CD4-positive, CD25-positive, alpha-beta regulatory T cell (primary cell): ENCODE measurements around the gene CD300LG. TPM values are rescaled to one million over a fixed set of nuclear protein-coding genes. Genes with fewer than 3 reads are reported as not detected.
A peak's percentile ranks its signal among the peaks of the same experiment; 100 is the strongest.
"Not testable (repeated sequence)": the region's sequence is repeated elsewhere in the genome, so short reads cannot be mapped to it uniquely, and the experiment has no call there.

ENCODE experiments used
- ATAC-seq, 2 donors: fragments of 150-1000 bp; cut with Tn5 transposase; one replicate each; pipeline ENCODE4 v1.10.0; 2021; ENCODE audit warnings: low read depth in 2 of 2, moderate number of reproducible peaks in 2 of 2, moderate library complexity in 1 of 2
- DNase-seq, 3 donors: peaks; one replicate each; pipeline versions ENCODE4 v3.0.0 to v3.0.0-alpha.2; 2012 to 2022; ENCODE audit warnings: mixed read lengths in 1 of 3
- H3K27ac ChIP-seq: one replicate; pipeline ENCODE4 v1.7.0; 2013; ENCODE audit warnings: mild to moderate bottlenecking, low read length; ENCODE audit not compliant: insufficient read depth, poor library complexity, severe bottlenecking
- H3K27me3 ChIP-seq: one replicate; pipeline ENCODE4 v1.7.0; 2013; ENCODE audit warnings: low read length; ENCODE audit not compliant: control insufficient read depth, insufficient read depth
- H3K36me3 ChIP-seq: one replicate; pipeline ENCODE4 v1.7.0; 2013; ENCODE audit warnings: mild to moderate bottlenecking, low read length, moderate library complexity; ENCODE audit not compliant: control insufficient read depth, insufficient read depth
- H3K4me1 ChIP-seq: 2 replicates; pipeline ENCODE4 v1.7.0; 2013; ENCODE audit warnings: mild to moderate bottlenecking, low read length; ENCODE audit not compliant: insufficient read depth, control insufficient read depth, poor library complexity, severe bottlenecking
- H3K4me3 ChIP-seq: one replicate; pipeline ENCODE4 v1.7.0; 2013; ENCODE audit warnings: low read depth, mild to moderate bottlenecking, low read length, moderate library complexity
- H3K9me3 ChIP-seq, 2 experiments: 1 replicate in 1 of 2; 2 replicates in 1 of 2; pipeline ENCODE4 v1.7.0; 2013; ENCODE audit warnings: low read length in 2 of 2, mild to moderate bottlenecking in 1 of 2, moderate library complexity in 1 of 2; ENCODE audit not compliant: control insufficient read depth in 2 of 2
- H3K27ac Mint-ChIP-seq, 3 donors: one replicate each; pipeline ENCODE4 v1.8.0; 2020 to 2022; ENCODE audit warnings: mild to moderate bottlenecking in 3 of 3, mixed read lengths in 3 of 3, moderate library complexity in 2 of 3
- H3K27me3 Mint-ChIP-seq: one replicate; pipeline ENCODE4 v1.8.0; 2022; ENCODE audit warnings: mild to moderate bottlenecking, mixed read lengths
- H3K36me3 Mint-ChIP-seq: one replicate; pipeline ENCODE4 v1.8.0; 2020; ENCODE audit warnings: mixed read lengths
- H3K4me1 Mint-ChIP-seq, 4 donors: one replicate each; pipeline ENCODE4 v1.8.0; 2020 to 2022; ENCODE audit warnings: mixed read lengths in 4 of 4, mild to moderate bottlenecking in 1 of 4
- H3K4me3 Mint-ChIP-seq, 4 donors: one replicate each; pipeline ENCODE4 v1.8.0; 2020 to 2022; ENCODE audit warnings: mild to moderate bottlenecking in 4 of 4, mixed read lengths in 4 of 4, moderate library complexity in 3 of 4
- H3K9me3 Mint-ChIP-seq, 7 donors: one replicate each; pipeline ENCODE4 v1.8.0; 2020 to 2022; ENCODE audit warnings: mixed read lengths in 7 of 7, mild to moderate bottlenecking in 3 of 7, moderate library complexity in 2 of 7
- polyA plus RNA-seq, 4 donors: library from polyadenylated mRNA; unstranded; fragments of 300-500 nt; fragmentation: Illumina TruSeq; gene quantifications; one replicate each; pipeline ENCODE4 v1.2.3, GENCODE V29; 2021
- total RNA-seq: library from RNA; stranded (reverse); gene quantifications from one replicate; pipeline ENCODE4 v1.2.3, GENCODE V29; 2022

Gene CD300LG, protein sequence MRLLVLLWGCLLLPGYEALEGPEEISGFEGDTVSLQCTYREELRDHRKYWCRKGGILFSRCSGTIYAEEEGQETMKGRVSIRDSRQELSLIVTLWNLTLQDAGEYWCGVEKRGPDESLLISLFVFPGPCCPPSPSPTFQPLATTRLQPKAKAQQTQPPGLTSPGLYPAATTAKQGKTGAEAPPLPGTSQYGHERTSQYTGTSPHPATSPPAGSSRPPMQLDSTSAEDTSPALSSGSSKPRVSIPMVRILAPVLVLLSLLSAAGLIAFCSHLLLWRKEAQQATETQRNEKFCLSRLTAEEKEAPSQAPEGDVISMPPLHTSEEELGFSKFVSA
- not detected for total RNA-seq
- not detected for polyA plus RNA-seq

DNA sequence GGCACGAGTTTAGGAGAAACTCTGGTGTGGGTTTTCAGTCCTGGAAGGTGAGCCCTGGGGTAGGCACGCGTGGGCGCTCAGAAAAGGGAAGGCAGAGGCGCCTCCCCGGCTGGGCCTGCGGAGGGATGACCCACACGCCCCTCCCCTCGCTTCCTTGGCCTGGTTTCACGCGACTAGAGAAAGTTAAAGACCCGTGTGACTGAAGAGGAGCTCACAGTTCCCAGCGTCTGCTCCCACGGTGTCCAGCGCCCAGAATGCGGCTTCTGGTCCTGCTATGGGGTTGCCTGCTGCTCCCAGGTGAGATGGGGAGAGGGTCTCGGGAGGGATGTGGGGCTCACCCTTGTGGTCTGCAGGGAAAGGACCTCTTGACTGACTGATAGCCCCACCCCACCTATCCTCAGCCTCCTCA is at the start of gene CD300LG:
Gene CD300LG, plus strand, starts transcription at position 214 of the 409 bp plus-strand sequence. Its CDS starts 41 bp downstream, at position 255.
- H3K9me3 Mint-ChIP-seq = peaks cover 0 to 3% (median 0%) of the 10 kb centered on the region in 7 donors

DNA sequence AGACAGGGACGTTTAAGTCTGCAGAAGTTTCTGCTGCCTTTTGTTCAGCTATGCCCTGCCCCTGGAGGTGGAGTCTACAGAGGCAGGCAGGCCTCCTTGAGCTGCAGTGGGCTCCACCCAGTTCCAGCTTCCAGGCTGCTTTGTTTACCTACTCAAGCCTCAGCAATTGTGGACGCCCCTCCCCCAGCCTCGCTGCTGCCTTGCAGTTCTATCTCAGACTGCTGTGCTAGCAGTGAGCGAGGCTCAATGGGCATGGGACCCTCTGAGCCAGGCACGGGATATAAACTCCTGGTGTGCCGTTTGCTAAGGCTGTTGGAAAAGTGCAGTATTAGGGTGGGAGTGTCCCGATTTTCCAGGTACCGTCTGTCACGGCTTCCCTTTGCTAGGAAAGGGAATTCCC is 49.0 kb upstream of the CD300LG start:
- not testable (repeated sequence) for ATAC-seq, H3K9me3 ChIP-seq, H3K4me1 Mint-ChIP-seq, H3K4me3 ChIP-seq, DNase-seq, H3K27ac Mint-ChIP-seq, H3K9me3 Mint-ChIP-seq, H3K36me3 Mint-ChIP-seq, H3K4me1 ChIP-seq, H3K27ac ChIP-seq, H3K36me3 ChIP-seq, H3K4me3 Mint-ChIP-seq
- H3K27me3 ChIP-seq = peaks cover 11% of the 10 kb centered on the region
- H3K27me3 Mint-ChIP-seq = peaks cover 42% of the 10 kb centered on the region

More for the DNA sequence above, at the start of gene CD300LG:
- ATAC-seq (no peak), DNase-seq (no peak)
- H3K27ac ChIP-seq = no peak within 1 kb of the TSS
- H3K36me3 ChIP-seq = no peaks in the 10 kb centered on the region
- H3K4me3 ChIP-seq = no peak within 1 kb of the TSS
- no peak within 1 kb of the TSS for H3K4me3 Mint-ChIP-seq
- peaks cover 2% of the 10 kb centered on the region for H3K27me3 ChIP-seq
- H3K27ac Mint-ChIP-seq = no peak within 1 kb of the TSS
- no peaks in the 10 kb centered on the region for H3K4me1 Mint-ChIP-seq
- no peaks in the 10 kb centered on the region for H3K36me3 Mint-ChIP-seq
- no peaks in the 10 kb centered on the region for H3K4me1 ChIP-seq
- H3K27me3 Mint-ChIP-seq = peaks cover 47% of the 10 kb centered on the region
- no peaks in the 10 kb centered on the region for H3K9me3 ChIP-seq

DNA sequence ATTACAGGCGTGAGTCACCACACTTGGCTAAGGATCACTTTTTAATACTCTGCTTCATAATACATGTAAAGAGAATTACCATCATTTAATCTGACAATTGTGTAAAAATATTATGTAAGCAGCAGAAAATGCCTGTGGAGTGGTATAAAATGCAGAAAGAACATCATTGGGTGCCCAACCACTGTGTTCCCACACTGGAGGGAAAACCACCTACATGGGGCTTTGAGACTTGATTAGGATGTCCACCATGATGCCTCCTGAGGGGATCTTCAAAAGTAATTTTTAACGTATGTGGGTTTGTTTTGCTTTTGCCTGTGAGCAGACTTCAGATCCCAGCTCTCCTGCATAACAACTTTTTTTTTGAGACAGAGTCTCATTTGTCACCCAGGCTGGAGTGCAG is 47.9 kb upstream of the CD300LG start:
- no peak overlapping the region for H3K27ac Mint-ChIP-seq
- ATAC-seq (no peak), DNase-seq (no peak)
- no peaks in the 10 kb centered on the region for H3K4me1 Mint-ChIP-seq
- Histone ChIP-seq H3K27me3 (peaks cover 11% of the 10 kb centered on the region), H3K36me3 (no peaks in the 10 kb centered on the region), H3K4me3 (no peak overlapping the region), H3K9me3 (no peaks in the 10 kb centered on the region), H3K27ac (no peak overlapping the region), H3K4me1 (no peaks in the 10 kb centered on the region)
- H3K9me3 Mint-ChIP-seq = peaks cover 0 to 2% (median 0%) of the 10 kb centered on the region in 7 donors
- peaks cover 47% of the 10 kb centered on the region for H3K27me3 Mint-ChIP-seq
- H3K36me3 Mint-ChIP-seq = no peaks in the 10 kb centered on the region
- H3K4me3 Mint-ChIP-seq = no peak overlapping the region

DNA sequence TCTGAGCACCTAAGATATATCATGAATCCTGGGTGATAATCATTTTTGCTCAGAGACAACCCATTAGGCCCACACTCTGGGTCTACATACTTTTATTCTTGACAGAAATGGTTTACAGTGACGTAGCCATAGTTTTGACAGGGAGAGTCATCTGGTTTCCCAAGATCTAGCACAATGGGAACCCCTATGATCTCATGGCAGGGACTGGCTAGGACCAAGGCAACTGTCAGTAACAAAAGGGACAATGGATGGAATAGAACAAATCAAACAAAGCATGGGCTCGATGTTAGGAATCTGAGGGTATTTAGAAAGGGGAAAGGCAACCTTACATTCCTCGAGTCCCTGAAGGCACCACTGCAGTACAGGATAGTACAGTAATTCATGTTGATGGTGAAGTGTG is 46.2 kb upstream of the CD300LG start:
- ATAC-seq (no peak), DNase-seq (no peak)
- Histone ChIP-seq H3K4me1 (no peaks in the 10 kb centered on the region), H3K9me3 (no peaks in the 10 kb centered on the region), H3K27ac (no peak overlapping the region), H3K27me3 (peaks cover 17% of the 10 kb centered on the region), H3K4me3 (no peak overlapping the region), H3K36me3 (no peaks in the 10 kb centered on the region)
- H3K27ac Mint-ChIP-seq = no peak overlapping the region
- H3K4me1 Mint-ChIP-seq = no peaks in the 10 kb centered on the region
- no peaks in the 10 kb centered on the region for H3K36me3 Mint-ChIP-seq
- no peak overlapping the region for H3K4me3 Mint-ChIP-seq
- H3K27me3 Mint-ChIP-seq = peaks cover 47% of the 10 kb centered on the region
- H3K9me3 Mint-ChIP-seq = peaks cover 0 to 2% (median 0%) of the 10 kb centered on the region in 7 donors

DNA sequence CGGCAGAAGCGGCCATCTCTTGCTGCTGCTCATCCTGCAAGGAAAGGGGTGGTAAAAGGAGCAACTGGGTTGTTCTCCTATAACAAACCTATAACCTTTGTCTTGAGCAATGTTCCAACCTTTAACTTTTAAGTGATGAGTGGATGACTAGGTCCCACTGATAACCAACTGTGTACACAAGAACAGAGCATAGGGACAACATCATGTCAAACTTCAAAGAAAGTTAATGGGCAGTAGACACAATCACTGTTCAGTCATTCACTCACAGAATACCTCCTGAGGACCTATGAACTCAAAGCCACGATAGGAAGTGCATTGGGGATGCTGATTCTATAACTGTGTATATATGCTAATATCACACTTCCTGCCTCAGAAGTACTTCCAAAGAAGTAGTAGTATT is 45.1 kb upstream of the CD300LG start:
- H3K9me3 Mint-ChIP-seq = peaks cover 0 to 2% (median 0%) of the 10 kb centered on the region in 7 donors
- H3K4me1 ChIP-seq = no peaks in the 10 kb centered on the region
- H3K27ac Mint-ChIP-seq = no peak overlapping the region
- H3K36me3 Mint-ChIP-seq = no peaks in the 10 kb centered on the region
- no peak overlapping the region for H3K4me3 Mint-ChIP-seq
- H3K36me3 ChIP-seq = no peaks in the 10 kb centered on the region
- no peak for ATAC-seq
- H3K4me1 Mint-ChIP-seq = no peaks in the 10 kb centered on the region
- peaks cover 17% of the 10 kb centered on the region for H3K27me3 ChIP-seq
- no peak overlapping the region for H3K4me3 ChIP-seq
- DNase-seq = peak in 1 of 3 donors; percentile 5
- peaks cover 43% of the 10 kb centered on the region for H3K27me3 Mint-ChIP-seq
- no peaks in the 10 kb centered on the region for H3K9me3 ChIP-seq
- no peak overlapping the region for H3K27ac ChIP-seq

DNA sequence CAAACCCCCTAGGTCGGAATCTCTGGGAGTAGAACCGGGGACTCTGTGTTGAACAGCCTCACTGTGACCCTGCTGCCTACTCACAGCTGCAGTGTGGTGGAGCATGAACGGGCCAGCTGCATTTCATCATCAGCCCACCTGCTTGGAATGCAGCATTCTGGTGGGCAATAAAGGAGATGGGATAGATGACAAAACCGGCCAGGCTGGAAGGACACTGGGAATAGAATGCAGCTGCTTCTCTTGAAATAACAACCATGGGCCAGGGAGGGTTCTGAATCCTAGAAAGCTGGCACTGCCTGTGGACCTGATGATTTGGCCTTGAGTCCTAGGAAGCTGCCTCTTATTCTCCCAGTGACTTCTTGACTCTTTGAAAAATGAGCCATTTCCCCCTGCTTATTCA is 43.2 kb upstream of the CD300LG start:
- no peak overlapping the region for H3K4me3 Mint-ChIP-seq

DNA sequence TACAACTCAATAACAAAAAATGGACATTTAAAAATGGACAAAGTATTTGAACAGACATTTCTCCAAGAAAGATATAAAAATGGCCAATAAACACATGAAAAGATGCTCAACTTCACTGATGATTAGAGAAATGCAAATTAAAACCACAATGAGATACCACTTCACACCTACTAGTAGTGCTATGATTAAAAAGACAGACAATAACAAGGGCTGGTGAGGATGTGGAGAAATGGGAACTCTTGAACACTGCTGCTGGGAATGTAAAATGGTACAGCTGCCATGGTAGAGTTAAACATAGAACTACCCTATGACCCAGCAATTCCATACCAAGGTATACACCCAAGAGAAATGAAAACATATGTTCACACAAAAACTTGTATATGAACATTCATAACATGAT is 41.9 kb upstream of the CD300LG start:
- Histone ChIP-seq H3K27ac (no peak overlapping the region), H3K4me3 (no peak overlapping the region), H3K36me3 (no peaks in the 10 kb centered on the region), H3K9me3 (no peaks in the 10 kb centered on the region), H3K4me1 (no peaks in the 10 kb centered on the region), H3K27me3 (peaks cover 18% of the 10 kb centered on the region)
- Mint-ChIP-seq H3K9me3 (no peaks in the 10 kb centered on the region), H3K4me1 (no peaks in the 10 kb centered on the region), H3K27me3 (peaks cover 37% of the 10 kb centered on the region), H3K27ac (no peak overlapping the region), H3K4me3 (no peak overlapping the region), H3K36me3 (no peaks in the 10 kb centered on the region)
- ATAC-seq (no peak), DNase-seq (no peak)

More for the DNA sequence above, 43.2 kb upstream of the CD300LG start:
- H3K27ac ChIP-seq = no peak overlapping the region
- no peaks in the 10 kb centered on the region for H3K4me1 ChIP-seq
- no peaks in the 10 kb centered on the region for H3K9me3 ChIP-seq
- H3K27me3 ChIP-seq = peaks cover 18% of the 10 kb centered on the region
- no peaks in the 10 kb centered on the region for H3K4me1 Mint-ChIP-seq
- H3K4me3 ChIP-seq = no peak overlapping the region
- DNase-seq (no peak), ATAC-seq (no peak)
- no peaks in the 10 kb centered on the region for H3K36me3 Mint-ChIP-seq
- no peak overlapping the region for H3K27ac Mint-ChIP-seq
- H3K27me3 Mint-ChIP-seq = peaks cover 41% of the 10 kb centered on the region
- no peaks in the 10 kb centered on the region for H3K36me3 ChIP-seq
- H3K9me3 Mint-ChIP-seq = no peaks in the 10 kb centered on the region

DNA sequence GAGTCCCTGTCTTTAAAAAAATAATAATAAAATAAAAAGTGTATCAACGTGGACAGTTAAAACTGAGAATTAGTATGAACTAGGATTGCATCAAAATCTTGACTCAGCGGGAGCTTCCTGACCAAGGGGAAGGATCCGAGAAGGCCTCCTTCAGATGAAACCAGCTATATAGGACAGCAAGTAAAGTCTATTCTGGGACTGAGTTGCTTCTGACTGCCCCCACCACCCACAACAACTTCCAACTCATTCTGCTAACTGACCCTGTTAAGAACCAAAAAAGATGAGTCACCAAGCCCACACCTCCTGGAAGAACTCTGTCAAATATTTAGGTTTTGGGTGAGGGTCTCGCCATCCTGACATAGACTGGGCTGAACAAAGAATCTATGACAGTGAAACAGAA is 38.9 kb upstream of the CD300LG start:
- H3K27me3 ChIP-seq = peaks cover 12% of the 10 kb centered on the region
- Mint-ChIP-seq H3K27ac (no peak overlapping the region), H3K4me1 (no peaks in the 10 kb centered on the region)

More for the DNA sequence above, 38.9 kb upstream of the CD300LG start:
- Mint-ChIP-seq H3K9me3 (no peaks in the 10 kb centered on the region), H3K4me3 (no peak overlapping the region), H3K27me3 (peaks cover 38% of the 10 kb centered on the region), H3K36me3 (no peaks in the 10 kb centered on the region)
- H3K9me3 ChIP-seq = no peaks in the 10 kb centered on the region
- no peak overlapping the region for H3K4me3 ChIP-seq
- no peaks in the 10 kb centered on the region for H3K4me1 ChIP-seq
- no peaks in the 10 kb centered on the region for H3K36me3 ChIP-seq
- ATAC-seq = no peak
- H3K27ac ChIP-seq = no peak overlapping the region
- DNase-seq = no peak
